Mesendoderm (in vitro differentiated cells): ENCODE results near the gene C19orf38.
A peak's percentile ranks its signal among the peaks of the same experiment; 100 is the strongest.
"Not testable (repeated sequence)": the region's sequence is repeated elsewhere in the genome, so short reads cannot be mapped to it uniquely, and the experiment has no call there.

Experiments
- DNase-seq: peaks from one replicate; pipeline ENCODE4 v3.0.0; 2013
- H2AK5ac ChIP-seq: 2 replicates; pipeline ENCODE4 v1.6.1; 2013; ENCODE audit warnings: low read length, inconsistent platforms
- H2BK120ac ChIP-seq: 2 replicates; pipeline ENCODE4 v1.6.1; 2013; ENCODE audit warnings: low read depth, mild to moderate bottlenecking, low read length, moderate library complexity, mixed read lengths
- H2BK15ac ChIP-seq: replicated peaks from 2 replicates; pipeline ENCODE4 v1.6.1; 2013; ENCODE audit warnings: low read depth, mild to moderate bottlenecking, moderate library complexity
- H2BK5ac ChIP-seq: 2 replicates; pipeline ENCODE4 v1.6.1; 2013; ENCODE audit warnings: low read length, inconsistent platforms
- H3K18ac ChIP-seq: 2 replicates; pipeline ENCODE4 v1.6.1; 2013; ENCODE audit warnings: mild to moderate bottlenecking, low read length, mixed read lengths
- H3K23ac ChIP-seq: one replicate; pipeline ENCODE4 v1.6.1; 2013; ENCODE audit warnings: low read length
- H3K27ac ChIP-seq: 2 replicates; pipeline ENCODE4 v1.5.1; 2013; ENCODE audit warnings: low read depth, mild to moderate bottlenecking, inconsistent platforms, low read length, moderate library complexity
- H3K27me3 ChIP-seq: 2 replicates; pipeline ENCODE4 v1.6.1; 2013; ENCODE audit warnings: low read length, control low read depth, mild to moderate bottlenecking, inconsistent platforms; ENCODE audit not compliant: insufficient read depth, poor library complexity
- H3K36me3 ChIP-seq: 2 replicates; pipeline ENCODE4 v1.6.1; 2013; ENCODE audit warnings: low read length, inconsistent platforms; ENCODE audit not compliant: control insufficient read depth, insufficient read depth
- H3K4ac ChIP-seq: one replicate; pipeline ENCODE4 v1.6.1; 2013; ENCODE audit warnings: low read depth, mild to moderate bottlenecking, low read length, moderate library complexity
- H3K4me1 ChIP-seq: 2 replicates; pipeline ENCODE4 v1.6.1; 2013; ENCODE audit warnings: low read depth, low read length, inconsistent platforms; ENCODE audit not compliant: control insufficient read depth
- H3K4me2 ChIP-seq: 2 replicates; pipeline ENCODE4 v1.6.1; 2013; ENCODE audit warnings: low read length
- H3K4me3 ChIP-seq: 2 replicates; pipeline ENCODE4 v1.5.1; 2013; ENCODE audit warnings: mild to moderate bottlenecking, low read length
- H3K56ac ChIP-seq: one replicate; pipeline ENCODE4 v1.6.1; 2013; ENCODE audit warnings: low read length
- H3K79me1 ChIP-seq: 2 replicates; pipeline ENCODE4 v1.6.1; 2013; ENCODE audit warnings: low read length, inconsistent platforms
- H3K79me2 ChIP-seq: 2 replicates; pipeline ENCODE4 v1.6.1; 2013; ENCODE audit warnings: mild to moderate bottlenecking, low read length; ENCODE audit not compliant: control insufficient read depth, insufficient read depth
- H3K9ac ChIP-seq: 2 replicates; pipeline ENCODE4 v1.6.1; 2013; ENCODE audit warnings: low read length, inconsistent platforms
- H4K5ac ChIP-seq: one replicate; pipeline ENCODE4 v1.6.1; 2013; ENCODE audit warnings: low read length
- H4K8ac ChIP-seq: one replicate; pipeline ENCODE4 v1.6.1; 2013; ENCODE audit warnings: low read depth, mild to moderate bottlenecking, control low read depth, low read length, moderate library complexity
- WGBS: extraction: QIAGEN DNeasy Blood & Tissue Kit; methylation state at CpG from one replicate; pipeline ENCODE4 v1.1.7; 2013; ENCODE audit warnings: low lambda C conversion rate, missing lambda C conversion rate; ENCODE audit not compliant: insufficient coverage; ENCODE audit errors: extremely low coverage; 5-methylcytosine and 5-hydroxymethylcytosine counted together

C19orf38 gene

GRCh38 chr19:10856899-10857298, 8.7 kb downstream of the C19orf38 start:
- H3K18ac ChIP-seq, H3K9ac ChIP-seq, H3K4me1 ChIP-seq, H3K4me2 ChIP-seq, H2BK5ac ChIP-seq, H3K36me3 ChIP-seq, H3K4me3 ChIP-seq, H2BK15ac ChIP-seq, H4K8ac ChIP-seq, H3K79me2 ChIP-seq, H3K56ac ChIP-seq, H3K27ac ChIP-seq, H3K79me1 ChIP-seq, H4K5ac ChIP-seq, H3K4ac ChIP-seq, DNase-seq, H2BK120ac ChIP-seq, H2AK5ac ChIP-seq, H3K23ac ChIP-seq, H3K27me3 ChIP-seq: not testable (repeated sequence)
- WGBS, result no CpG with 5 or more reads among the region's 1 CpG

DNA sequence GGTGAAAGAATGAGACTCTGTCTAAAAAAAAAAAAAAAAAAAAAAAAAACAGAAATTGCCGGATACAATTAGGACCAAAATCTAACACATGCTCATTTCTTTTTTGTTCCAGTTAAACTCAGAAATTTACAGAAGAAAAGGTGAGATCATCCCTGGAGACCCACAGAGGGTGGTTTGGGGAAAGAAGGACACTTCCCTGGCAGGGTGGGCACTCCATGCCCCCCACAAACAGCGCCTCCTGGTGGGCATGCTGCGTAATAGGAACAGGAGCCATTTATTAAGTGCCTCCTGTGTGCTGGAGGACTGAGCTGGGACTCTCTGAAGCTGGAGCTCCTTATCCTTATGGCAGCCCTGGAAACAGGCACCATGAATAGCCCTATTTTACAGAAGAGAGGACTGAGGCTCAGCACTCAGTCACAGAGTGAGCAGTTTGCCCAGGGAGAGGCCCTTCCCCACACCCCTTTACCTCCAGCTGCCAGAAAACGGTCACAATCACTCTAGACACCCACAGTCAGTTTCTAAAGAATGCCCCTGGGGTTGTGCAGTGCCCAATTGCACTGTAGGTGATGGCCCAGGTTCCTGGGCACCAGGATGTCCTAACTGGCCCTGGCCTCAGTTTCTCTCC, 10.1 kb downstream of the C19orf38 start:
- Histone ChIP-seq H3K4ac (no peak overlapping the region), H3K27me3 (no peaks in the 10 kb centered on the region), H4K5ac (no peak overlapping the region), H3K56ac (no peak overlapping the region), H3K79me1 (no peaks in the 10 kb centered on the region), H3K79me2 (no peaks in the 10 kb centered on the region), H2BK120ac (no peak overlapping the region), H3K27ac (no peak overlapping the region), H3K36me3 (no peaks in the 10 kb centered on the region), H3K18ac (no peak overlapping the region), H3K4me3 (no peak overlapping the region), H2AK5ac (no peak overlapping the region), H2BK5ac (no peak overlapping the region), H3K23ac (no peak overlapping the region), H3K4me2 (no peak overlapping the region), H3K9ac (no peak overlapping the region), H4K8ac (no peak overlapping the region), H2BK15ac (no peak overlapping the region), H3K4me1 (no peaks in the 10 kb centered on the region)
- DNase-seq, result peak; percentile 60
- no CpG with 5 or more reads among the region's 4 CpGs for WGBS

DNA sequence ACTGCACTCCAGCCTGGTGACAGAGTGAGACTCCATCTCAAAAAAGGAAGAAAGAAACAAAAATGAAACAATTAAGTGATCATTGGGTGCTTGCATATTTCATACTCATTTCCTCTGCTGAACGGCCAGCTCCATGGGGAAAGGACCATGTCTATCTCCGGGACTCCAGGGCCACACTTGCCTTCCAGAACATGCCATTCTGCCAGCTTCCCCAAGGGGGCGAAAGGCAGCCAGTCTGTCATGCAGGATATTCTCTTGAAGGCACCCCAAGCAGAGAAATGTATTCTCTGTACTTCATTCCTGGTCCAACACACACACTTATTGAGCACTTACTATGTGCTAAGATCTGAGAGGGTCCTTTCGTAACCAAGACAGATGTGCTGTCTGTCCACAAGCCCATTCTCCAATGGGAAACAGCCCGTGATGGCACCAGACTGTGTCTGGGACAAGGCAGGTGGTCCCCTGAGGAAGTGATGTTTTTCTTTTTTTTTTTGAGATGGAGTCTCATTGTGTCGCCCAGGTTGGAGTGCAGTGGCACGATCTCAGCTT, 13.0 kb downstream of the C19orf38 start:
- Histone ChIP-seq H3K79me2 (no peaks in the 10 kb centered on the region), H3K36me3 (no peaks in the 10 kb centered on the region), H3K9ac (no peak overlapping the region), H2BK15ac (no peak overlapping the region), H2AK5ac (no peak overlapping the region), H4K8ac (no peak overlapping the region), H3K4me3 (no peak overlapping the region), H3K23ac (no peak overlapping the region), H3K27me3 (no peaks in the 10 kb centered on the region), H3K4me2 (no peak overlapping the region), H3K56ac (no peak overlapping the region), H3K4ac (no peak overlapping the region), H2BK120ac (no peak overlapping the region), H3K18ac (no peak overlapping the region), H3K79me1 (no peaks in the 10 kb centered on the region), H3K4me1 (no peaks in the 10 kb centered on the region), H4K5ac (no peak overlapping the region), H3K27ac (no peak overlapping the region), H2BK5ac (no peak overlapping the region)
- peak; percentile 62 for DNase-seq
- no CpG with 5 or more reads among the region's 7 CpGs for WGBS

DNA sequence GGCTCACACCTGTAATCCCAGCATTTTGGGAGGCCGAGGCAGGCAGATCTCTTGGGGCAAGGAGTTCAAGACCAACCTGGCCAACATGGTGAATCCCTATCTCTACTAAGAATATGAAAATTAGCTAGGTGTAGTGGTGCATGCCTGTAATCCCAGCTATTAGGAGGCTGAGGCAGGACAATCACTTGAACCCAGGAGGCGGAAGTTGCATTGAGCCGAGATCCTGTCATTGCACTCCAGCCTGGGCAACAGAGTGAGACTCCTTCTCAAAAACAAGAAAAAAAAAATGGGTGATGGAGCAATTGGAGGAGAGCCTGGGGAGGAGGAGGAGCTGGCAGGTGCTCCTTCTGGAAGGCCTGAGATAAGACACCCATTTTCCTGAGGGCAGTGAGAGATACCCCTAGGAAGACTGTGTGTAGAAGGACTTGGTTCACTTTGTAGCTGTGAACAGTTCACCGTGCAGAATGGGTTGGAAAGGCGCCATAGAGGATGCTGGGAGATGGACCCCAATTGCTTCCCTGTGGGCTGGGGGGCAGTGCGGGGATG, 14.4 kb downstream of the C19orf38 start:
- H3K36me3 ChIP-seq, result no peaks in the 10 kb centered on the region
- no peak overlapping the region for H2AK5ac ChIP-seq
- no peak overlapping the region for H3K23ac ChIP-seq
- no peak overlapping the region for H2BK120ac ChIP-seq
- no peak overlapping the region for H3K27ac ChIP-seq
- DNase-seq, result no peak
- H3K27me3 ChIP-seq, result no peaks in the 10 kb centered on the region
- H2BK15ac ChIP-seq, result no peak overlapping the region
- no peak overlapping the region for H4K8ac ChIP-seq
- H3K79me2 ChIP-seq, result no peaks in the 10 kb centered on the region
- no peak overlapping the region for H3K9ac ChIP-seq
- no peak overlapping the region for H3K4ac ChIP-seq
- no peak overlapping the region for H3K4me3 ChIP-seq
- H4K5ac ChIP-seq, result no peak overlapping the region
- H2BK5ac ChIP-seq, result no peak overlapping the region
- H3K4me2 ChIP-seq, result no peak overlapping the region
- no CpG with 5 or more reads among the region's 6 CpGs for WGBS
- no peaks in the 10 kb centered on the region for H3K79me1 ChIP-seq
- no peak overlapping the region for H3K56ac ChIP-seq
- H3K4me1 ChIP-seq, result no peaks in the 10 kb centered on the region
- H3K18ac ChIP-seq, result no peak overlapping the region

GRCh38 chr19:10863107-10863717, 15.0 kb downstream of the C19orf38 start:
- Histone ChIP-seq H3K79me2 (no peaks in the 10 kb centered on the region), H2BK120ac (no peak overlapping the region), H3K27ac (peak overlapping the region; percentile 66), H4K8ac (no peak overlapping the region), H3K56ac (no peak overlapping the region), H2BK5ac (no peak overlapping the region), H3K23ac (no peak overlapping the region), H2BK15ac (no peak overlapping the region), H3K4me2 (no peak overlapping the region), H3K36me3 (no peaks in the 10 kb centered on the region), H2AK5ac (no peak overlapping the region), H3K4me1 (no peaks in the 10 kb centered on the region), H3K4me3 (no peak overlapping the region), H3K9ac (no peak overlapping the region), H3K27me3 (no peaks in the 10 kb centered on the region), H3K4ac (no peak overlapping the region), H3K18ac (no peak overlapping the region), H3K79me1 (no peaks in the 10 kb centered on the region), H4K5ac (no peak overlapping the region)
- DNase-seq, result no peak
- WGBS, result no CpG with 5 or more reads among the region's 18 CpGs
